HG02938 (cell line): ENCODE data around the gene FAM3B.
A peak's percentile ranks its signal among the peaks of the same experiment; 100 is the strongest.

Experiments used
- ATAC-seq: cut with Tn5 transposase; IDR thresholded peaks from one replicate; pipeline ENCODE4 v1.9.1; 2021; ENCODE audit warnings: mild to moderate bottlenecking, moderate library complexity; ENCODE audit not compliant: unreplicated experiment

FAM3B gene

DNA sequence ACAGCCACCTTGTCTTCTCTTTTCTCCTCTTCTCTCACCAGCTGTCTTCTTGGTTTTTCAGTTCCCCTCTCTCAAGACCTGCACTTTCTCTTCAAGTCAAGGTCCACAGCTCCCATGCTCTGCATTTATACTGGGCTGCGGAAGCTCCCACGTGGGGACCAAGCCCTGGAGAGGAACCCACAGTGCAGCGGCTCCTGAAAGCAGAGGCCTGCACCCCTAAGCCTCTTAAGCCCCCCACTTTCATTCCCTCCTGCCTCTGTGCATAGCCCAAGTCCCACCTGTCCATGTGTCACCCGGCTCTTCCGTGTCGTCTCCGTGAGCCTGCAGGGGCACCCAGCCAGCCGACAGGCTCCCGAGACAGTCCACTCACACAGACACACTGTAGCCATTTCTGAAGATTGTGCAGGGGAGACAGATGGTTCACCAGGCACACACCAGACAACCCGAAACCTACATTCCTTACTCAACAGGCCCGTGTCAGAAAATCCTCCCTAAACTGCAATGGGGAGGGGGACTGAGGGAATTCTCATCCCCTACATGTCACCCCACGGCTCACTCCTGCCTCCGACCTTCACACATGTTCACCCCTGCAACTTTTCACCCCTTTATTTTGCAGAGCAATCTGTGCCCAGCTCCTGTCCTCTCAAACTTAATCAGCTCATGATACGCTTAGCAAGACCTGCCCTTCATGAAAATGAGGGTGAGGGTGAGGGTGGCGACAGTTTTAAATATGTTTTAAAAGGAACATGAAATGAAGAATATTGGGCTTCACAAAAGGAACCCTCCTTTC is 51.5 kb downstream of the FAM3B start:
- peak; percentile 61 for ATAC-seq

DNA sequence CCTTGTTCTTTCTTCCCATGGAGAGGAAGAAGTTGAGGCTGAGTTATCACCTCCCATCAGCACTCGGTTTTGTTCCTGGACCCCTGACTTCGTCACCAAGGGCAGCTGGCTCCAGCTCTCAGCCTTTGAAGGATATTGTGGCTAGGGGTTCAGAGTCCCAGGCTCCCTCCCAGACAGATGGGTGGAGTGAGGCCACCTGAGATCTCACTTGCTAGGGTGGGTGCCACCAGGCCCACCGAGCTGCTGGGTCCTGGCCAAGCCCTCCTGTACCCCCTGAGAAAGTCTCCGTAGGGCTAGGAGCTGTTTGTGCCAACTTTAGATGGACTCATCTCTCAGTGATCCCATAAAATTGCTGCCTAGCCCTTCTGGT is 52.1 kb downstream of the FAM3B start:
- no peak for ATAC-seq

DNA sequence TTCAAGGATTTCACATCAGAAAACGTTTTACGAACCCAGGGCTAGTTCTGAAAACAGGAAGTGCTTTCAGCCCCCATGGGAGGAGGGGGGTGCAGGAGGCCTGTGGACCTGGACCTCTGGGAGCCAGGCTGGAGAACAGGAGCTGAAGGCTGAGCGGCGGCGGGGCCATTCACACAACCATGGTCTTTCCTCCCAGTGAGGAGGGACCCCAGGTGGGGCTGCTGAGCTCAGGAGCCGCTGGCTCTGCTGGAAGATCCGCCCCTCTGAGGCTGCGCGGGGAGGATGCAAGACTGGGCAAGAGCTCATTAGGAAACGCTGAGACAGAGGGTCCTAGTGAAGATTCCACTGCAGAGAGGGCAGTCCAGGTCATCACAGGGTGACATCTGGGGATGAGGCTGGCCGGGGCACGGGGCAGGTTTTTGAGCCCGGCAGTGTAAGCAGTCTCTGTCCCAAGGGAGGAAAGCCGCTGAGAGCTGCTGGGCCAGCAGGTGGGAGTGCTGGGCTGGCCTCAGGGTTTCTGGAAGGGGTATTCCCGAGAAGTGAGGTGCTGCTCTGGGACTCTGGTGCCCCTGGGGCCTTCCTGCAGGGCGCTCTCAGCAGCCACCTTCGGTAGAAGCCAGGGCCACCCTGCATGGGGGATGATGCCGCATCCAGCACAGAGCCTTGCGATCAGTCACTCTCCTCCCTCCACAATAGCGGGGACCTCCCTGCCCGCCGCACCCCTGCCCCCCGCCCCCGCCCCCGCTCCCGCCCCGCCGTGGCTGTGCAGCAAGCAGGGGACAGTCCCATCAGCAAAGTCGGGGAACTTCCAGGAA is 52.7 kb downstream of the FAM3B start:
- ATAC-seq = no peak

DNA sequence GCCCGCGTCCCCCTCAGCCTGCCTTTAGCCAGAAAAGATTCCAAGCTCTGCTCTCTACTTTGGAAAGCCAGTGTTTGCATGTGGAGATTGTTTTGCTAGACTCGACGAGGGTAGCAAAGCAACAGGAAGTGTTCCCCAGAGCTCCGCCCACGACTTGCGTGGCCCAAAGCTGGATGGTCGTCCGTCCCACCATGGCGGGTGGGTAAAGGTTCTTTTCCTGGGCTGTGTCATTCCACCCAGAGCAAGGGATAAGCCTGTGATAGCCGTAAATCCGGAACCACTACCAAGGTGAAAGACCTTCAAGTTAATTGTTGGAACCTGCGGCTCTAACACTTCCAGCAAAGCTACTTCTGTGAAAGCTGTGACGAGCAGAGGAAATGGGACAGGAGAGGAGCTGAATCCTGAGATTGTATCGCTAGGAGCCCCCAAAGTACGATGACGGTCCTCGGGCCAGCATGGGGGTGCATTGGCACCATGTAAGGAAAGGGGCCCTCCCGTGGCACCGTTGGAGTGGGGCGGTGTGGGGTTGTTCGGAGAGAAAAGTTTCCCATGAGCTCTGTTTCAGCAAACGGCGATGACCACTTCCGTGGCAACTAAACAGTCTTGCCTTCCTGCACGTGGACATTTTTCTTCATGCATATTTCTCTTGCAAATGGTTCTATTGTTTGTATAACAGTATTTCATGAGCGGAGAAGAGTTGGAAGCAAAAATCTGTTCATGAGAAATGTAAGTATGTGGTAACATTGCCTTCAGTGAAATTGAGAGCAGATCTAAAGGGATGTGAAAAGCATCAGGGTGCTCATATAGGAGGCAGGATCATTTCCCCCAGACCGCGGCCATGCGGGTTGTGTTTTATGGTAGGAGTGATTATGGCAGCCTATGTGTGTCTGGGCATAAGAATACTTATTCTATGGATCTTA is 53.6 kb downstream of the FAM3B start:
- ATAC-seq = no peak

DNA sequence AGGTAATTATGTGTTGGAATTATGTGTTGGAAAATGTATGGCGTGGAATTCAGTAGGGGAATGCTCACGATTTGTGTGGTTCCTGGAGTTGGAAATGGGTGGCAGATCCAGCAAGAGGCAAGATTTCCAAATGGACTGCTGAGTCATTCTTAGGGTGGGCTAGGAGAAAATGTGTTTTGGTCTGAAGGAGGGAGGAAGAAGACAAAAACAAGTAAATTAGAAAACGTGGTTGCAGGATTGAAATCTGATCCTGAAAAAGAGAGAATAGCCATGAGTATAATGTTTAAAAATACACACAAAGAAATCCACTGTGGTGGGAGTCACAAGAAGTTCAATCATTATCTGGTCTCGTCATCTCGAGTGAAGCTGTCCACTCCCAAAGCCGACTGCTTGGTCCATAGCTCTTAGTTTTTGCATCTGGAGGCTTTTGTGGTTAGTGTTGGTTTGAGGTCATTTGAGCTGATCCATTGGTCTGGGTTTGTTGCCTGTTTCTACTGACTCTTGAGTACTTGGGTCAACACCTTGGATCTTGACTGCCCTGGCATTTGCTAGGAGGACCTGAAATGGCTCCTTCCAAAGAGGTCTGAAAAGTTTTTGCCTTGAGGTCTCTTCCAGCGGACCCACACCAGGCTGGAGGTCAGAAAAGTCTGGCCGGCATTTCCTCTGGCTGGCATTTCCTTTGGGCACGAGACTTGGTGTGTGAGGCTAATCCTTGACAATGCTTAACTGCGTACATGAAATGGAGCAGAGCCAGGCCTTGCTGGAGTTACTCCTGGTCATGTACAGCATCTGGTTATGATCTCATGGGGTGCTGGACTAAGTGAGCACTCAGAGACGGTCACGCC is 54.5 kb downstream of the FAM3B start:
- ATAC-seq = no peak

DNA sequence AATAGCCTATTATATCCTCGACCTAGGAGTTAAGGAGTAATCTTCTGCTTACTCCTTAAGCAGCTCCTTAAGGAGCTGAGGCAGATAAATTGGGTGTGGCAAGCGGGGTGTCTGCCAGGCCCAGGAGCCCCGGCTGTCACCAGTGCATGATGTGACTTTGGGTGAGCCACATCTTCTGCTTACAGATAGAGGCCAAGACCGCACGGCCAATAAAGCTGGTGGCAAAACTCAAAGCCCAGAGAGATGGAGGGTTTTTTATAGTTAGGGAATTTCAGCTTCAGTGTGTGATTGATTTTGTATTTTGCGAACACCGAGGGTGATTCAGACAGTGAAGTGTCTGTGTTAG is 55.1 kb downstream of the FAM3B start:
- no peak for ATAC-seq

DNA sequence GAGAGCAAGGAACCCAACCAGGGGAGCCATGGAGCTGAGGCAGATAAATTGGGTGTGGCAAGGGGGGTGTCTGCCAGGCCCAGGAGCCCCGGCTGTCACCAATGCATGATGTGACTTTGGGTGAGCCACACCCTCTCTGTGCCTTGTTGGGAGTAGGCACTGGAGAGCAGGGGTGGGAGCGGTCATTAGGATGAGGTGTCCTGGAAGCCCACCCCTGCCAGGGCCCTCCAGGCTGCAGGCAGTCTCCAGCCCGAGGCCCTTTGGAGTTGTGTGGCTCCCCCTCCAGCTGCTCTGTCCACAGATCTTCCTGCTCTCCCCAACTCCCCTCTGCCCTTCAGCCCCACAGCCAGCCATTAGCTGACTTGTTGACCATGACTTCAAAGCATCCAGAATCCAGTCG is 56.7 kb downstream of the FAM3B start:
- no peak for ATAC-seq

DNA sequence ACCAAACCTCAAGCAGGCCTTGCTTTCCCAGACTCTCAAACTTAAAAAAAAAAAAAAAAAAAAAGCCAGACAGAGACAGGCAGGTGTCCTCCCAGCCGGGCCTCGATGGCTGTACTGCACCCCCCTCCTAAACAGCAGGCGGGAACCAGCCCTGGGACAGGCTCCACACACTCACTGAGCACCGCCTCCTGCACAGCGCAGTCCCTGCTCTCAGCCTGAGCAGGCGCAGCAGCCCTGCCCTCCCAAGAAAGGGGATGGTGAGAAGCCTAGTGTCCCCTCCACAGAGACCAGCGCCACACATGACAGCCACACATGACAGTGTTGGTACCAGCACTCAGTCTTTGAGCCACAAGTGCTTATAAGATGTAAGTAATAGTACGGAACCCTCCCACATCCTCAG is 57.2 kb downstream of the FAM3B start:
- ATAC-seq = no peak

DNA sequence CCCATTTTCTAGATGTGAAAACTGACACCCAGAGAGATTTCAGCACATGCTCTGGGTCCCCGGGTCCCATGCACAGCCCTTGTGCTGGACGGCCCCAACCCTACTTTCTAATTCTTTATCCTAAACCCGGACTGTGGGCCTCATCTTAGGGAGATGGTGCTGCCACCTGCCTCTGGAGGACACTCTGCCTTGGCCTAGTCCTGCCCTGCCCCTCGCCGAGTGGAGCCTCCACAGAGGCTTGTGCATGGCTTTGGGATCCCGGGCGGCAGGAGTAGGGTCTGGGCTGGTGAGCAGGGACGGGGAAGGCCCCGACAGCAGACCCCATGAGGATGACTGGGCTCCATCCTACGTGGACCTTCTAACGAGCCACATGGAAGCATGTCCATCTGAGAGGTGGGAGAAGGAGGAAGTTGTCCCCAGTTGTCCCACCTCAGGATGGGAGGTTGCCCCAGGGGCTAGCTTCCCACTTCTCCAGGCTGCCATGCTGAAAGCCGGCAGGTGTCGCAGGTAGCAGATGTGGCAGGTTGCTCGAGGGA is 57.6 kb downstream of the FAM3B start:
- no peak for ATAC-seq

DNA sequence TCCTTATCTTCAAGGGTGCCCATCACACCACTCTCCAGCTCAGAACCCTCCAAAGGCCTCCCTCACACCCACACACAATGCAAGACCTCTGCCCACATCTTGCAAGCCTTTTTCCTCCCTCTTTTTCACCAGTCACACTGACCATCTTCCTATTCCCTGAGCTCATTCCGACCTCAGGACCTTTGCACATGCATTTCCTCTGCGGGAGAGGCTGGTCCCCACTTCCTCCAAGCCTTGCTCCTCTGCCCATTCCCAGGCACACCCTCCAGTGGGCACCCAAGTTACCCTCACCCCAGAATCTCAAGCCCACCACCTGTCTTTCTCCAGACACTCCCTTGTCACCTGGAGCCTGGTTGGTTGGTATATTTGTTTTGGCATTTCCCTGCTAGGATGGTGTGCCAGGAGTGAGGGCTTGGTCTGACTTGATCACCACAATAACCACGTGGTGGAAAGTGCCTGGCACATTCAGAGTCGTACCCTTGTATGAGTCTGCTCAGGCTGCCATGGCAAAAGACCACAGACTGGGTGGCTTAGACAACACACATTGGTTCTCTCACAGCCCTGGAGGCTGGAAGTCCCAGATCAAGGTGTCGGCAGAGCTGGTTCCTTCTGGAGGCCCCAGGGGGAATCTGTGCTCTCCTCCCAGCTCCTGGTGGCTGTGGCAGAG is 58.4 kb downstream of the FAM3B start:
- ATAC-seq = no peak

DNA sequence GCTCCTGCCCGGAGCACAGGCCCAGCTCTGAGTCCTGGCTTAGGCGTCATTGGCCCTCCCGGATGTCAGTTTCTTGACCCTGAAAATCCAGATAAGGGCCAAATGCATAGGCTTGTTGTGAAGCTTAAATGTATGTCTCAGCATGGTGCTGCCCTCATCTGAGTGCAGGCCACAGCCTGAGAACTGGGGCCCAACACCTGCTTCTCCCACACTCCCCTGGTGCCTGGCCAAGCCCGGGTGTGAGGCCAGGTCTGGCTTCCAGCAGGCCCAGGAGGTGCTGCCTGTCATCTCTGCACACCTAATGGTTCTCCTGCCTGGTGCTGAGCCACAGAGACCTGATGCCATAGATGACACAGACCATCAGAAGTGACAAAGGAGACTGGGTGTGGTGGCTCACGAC is 59.3 kb downstream of the FAM3B start:
- no peak for ATAC-seq

DNA sequence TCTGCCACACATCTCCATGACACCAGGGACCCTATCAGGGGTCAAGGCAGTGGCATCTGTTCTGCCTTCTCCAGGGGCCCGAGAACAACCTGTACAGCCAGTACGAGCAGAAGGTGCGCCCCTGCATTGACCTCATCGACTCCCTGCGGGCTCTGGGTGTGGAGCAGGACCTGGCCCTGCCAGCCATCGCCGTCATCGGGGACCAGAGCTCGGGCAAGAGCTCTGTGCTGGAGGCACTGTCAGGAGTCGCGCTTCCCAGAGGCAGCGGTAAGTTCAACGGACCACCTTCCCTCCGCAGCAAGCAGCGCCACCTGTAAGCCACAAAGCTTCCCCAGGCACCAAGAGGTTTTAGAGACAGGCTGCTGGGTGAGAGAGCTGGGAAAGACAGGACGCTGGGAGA is 61.1 kb downstream of the FAM3B start:
- ATAC-seq = no peak

DNA sequence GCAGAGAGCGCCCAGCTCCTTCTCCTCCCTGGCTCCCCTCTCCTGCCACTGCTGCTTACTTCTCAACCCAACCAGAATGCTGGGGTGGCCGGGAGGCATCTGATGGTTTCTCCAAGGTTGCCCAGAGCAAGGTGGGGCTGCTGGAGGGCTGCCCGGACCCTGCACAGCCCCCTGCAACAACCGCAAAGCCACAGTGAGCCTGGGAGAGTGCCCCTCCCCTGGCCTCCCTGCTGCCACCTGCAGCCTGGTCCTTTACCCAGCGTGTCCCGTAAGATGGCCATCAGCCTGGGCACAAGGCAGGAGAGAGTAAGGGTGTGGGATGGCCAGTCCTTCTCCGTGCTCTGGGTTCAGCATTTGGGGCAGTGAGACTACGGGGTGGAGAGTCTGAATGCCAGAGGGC is 62.2 kb downstream of the FAM3B start:
- ATAC-seq = no peak

DNA sequence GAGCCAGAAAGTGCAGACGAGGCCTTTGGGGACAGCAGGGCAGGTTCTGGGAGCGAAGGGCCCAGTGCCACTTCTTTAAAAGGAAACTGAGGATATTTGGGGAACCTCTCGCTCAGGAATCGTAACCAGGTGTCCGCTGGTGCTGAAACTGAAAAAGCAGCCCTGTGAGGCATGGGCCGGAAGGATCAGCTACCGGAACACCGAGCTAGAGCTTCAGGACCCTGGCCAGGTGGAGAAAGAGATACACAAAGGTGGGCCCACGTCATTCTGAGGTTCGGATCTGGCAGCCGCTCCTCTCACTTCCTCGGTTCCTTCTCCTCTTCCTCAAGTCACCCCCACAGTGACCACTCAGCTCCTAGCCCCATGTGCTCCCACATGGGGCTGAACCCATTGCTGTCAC is 63.3 kb downstream of the FAM3B start:
- no peak for ATAC-seq

DNA sequence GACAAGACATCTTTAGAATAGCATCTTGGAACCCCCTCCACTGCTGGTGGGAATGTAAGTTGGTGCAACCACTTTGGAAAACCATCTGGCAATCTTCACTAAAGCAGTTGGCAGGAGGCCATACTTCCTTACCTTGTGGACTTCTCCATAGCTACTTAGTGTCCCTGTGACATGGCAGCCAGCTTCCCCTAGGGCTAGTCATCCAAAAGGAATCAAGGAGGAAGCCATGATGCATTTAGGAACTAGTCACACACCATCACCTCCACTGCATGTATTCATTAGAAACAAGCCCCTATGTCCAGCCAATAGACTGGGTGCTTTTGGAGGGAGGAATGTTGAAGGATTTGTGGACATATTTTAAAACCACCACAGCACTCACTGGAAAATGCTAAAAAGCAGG is 65.1 kb downstream of the FAM3B start:
- ATAC-seq = no peak

DNA sequence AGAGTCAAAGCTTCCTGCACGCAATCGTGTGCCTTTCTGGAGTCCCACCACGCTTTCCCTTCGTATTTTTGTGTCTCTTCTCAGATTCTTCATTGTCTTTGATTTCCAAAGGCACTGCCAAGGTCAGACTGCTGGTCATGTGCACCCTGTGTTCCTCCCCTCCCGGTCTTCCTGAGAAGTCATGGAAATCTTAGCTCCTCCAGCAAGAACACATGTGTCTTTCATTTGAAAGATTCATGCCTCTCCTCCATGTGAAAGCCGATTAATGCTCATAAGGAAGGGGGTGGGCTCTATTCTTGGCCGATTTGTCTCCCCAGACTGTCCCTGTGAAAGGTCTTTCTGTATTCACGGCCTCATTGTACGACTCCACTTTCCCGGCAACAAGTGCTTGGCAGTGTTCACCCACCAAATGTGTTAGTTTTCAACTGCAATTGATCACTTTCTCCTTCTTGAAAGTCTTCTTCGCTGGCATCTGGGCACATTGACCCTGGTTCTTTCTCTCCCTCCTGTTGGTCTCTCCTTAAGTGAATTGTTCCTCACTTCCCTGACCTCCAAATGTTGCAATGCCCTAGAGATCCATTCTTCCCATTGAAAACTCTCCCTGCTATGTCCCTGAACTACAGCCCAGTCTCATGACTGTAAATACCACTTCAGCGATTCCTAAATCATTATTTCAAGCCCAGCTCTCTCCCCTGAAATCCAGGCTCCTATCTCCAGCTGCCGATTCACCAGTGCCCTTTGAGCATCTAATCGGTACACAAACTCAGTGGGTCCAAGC is 70.6 kb downstream of the FAM3B start:
- ATAC-seq = no peak

DNA sequence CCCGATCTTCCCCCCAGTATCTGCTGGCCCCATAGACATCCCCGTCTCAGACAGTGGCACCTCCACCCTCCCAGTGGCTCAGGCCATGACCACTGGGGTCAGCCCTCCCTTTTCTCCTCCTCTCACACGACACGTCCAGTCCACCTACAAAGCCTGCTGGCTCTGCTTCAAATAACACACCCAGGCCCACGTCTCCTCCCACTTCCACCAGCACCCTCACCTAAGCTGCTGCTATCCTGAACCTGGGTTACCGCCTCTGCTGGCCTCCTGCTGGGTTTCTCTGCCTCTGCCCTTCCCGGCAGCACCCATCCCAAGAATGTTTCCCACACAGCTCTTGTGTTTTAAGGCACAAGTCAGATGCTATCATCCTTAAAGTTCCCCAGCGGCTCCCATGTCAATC is 71.2 kb downstream of the FAM3B start:
- ATAC-seq = no peak

DNA sequence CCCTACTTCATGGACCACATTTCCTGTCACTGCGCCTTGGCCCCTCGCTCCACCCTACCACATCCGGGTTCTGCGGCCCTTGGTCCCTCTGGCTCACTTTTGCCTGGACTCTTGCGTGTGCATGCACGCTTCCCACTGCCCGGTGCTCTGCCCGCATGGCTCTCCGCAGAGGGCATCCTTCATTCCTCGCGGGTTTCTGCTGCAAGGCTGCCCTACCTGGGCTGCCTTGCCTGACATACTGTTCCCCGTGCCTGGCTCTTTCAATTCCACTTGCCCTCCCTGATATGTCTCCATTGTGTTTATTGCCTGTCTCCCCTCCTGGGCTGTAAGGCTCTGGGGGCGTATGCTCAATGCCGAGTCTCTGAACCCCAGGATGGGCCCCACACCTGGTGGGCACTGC is 71.7 kb downstream of the FAM3B start:
- no peak for ATAC-seq

DNA sequence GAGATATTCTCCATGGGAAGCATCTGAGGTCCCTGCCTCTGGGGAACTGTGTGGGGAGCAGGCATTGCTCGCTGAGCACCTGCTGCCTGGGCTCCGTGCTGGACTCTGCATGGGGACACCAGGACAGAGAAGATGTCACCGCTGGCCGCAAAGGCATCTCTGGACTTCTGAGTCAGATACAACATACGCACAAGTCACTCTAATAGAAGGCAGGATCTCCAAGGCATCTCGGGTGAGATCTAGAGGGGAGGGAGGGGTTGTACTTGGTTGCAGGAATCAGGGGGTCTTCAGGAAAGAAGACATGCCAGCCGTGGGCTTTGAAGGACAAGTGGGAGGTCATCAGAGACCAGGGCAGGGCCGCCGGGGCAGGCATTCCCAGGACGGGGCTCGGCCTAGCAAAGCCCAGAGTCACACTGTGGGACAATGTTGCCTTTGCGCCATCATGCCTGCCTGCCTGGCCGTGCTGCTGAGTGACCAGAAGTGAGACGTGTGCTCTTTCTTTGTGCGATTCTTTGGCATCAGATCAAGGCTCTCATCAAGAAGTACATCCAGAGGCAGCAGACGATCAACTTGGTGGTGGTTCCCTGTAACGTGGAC is 73.5 kb downstream of the FAM3B start:
- no peak for ATAC-seq
